Measurements from ENCODE around the gene HDAC8.
"Not testable (repeated sequence)": the region's sequence is repeated elsewhere in the genome, so short reads cannot be mapped to it uniquely, and the experiment has no call there.

HDAC8 gene

DNA sequence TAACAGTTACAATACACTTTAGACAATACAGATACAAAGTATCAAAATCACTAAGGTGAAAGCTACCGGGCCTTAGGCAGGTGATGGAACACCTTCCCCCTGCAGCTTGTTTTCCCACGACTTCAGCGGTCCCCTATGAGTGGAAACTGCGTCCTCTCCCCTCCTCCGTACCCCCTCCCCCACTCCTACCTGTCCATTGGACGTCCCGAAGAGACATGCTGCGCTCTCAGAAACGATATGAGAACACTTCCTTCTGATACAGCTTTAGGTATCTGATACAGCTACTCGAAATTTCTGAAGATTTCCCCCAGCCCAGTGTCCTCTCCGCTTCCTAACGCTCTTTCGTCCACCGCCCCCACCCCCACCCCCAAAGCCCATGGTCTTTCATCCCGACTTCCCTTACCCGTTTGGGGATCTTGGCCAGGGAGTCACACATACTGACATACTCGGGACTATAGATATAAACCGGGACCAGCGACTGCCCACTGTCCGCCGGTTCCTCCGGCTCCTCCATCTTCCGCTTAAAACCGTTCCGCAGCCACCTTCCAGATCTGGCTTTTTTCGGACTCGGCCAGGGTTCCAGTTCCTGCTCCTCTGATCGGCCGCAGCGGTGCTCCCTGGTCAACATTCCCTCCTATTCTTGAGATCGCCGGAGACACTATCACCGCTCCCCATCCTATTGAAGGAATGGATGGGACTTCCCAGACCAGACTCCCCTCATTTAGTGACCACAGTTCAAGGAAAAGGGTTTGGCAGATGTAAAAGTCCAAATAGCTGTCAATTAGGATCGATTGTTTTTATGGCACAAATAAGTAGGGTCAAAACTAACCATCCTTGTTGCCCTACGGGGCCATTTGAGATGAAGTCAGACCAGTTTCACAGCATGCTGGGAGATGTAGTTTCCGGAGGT, at the start of gene HDAC8:
HDAC8 (minus strand) TSS at position 596 of the 910 bp plus-strand sequence; CDS start at position 514, 82 bp downstream.
- DNase-seq (ENCODE audit: low read depth in 4 of 4, low spot score in 1 of 4) = peak in 2 of 4 experiments; percentile 10 to 13

- DNase-seq (ENCODE audit: low read depth in 4 of 4, low spot score in 1 of 4) = no peak
Observed at GRCh38 chrX:72621625-72622485, 49.2 kb upstream of the HDAC8 start.

DNA sequence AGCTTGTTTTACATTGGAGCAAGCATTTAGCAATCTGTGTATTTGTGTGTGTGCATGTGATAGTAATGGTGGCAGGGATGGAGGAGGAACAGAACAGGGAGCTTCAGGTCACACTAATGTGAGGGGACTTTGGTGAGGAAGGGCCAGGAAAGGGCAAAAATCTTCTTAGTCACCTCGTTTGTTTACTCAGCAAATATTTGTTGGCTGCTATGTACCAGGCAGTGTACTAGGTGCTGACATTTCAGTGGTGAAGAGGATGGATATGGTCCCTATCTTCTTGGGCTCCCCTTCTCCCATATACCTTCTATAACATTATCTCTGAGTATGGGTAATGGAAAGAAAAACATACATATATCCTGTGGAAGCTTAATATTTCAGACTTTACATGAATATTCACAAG, 48.5 kb upstream of the HDAC8 start:
- DNase-seq (ENCODE audit: low read depth in 4 of 4, low spot score in 1 of 4) = no peak

GRCh38 chrX:72620550-72621145, 48.0 kb upstream of the HDAC8 start:
- peak in 2 of 4 experiments; percentile 4 to 15 for DNase-seq (ENCODE audit: low read depth in 4 of 4, low spot score in 1 of 4)

DNA sequence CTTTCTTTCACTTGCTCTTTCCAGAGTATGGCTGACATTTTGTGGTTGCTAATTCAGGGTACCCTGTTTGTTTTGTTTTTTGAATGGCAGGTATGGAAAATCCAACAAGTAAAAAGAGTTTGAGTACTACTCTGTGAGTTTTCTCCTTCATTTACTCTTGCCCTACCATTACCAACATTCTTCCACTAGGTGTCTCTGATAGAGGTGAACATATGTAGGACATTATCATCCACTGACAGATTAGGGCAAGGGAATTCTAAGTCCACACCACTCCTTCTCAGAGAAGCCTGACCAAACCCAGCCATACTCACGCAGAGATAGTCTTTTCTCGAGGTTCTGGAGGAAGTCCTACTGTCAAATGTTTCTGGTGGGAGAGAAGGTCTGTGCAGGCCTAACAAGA, 36.7 kb upstream of the HDAC8 start:
- no peak for DNase-seq (ENCODE audit: low read depth in 4 of 4, low spot score in 1 of 4)

GRCh38 chrX:72604705-72605104, 32.1 kb upstream of the HDAC8 start:
- no peak for DNase-seq (ENCODE audit: low read depth in 4 of 4, low spot score in 1 of 4)

- DNase-seq (ENCODE audit: low read depth in 4 of 4, low spot score in 1 of 4) = no peak
Observed at GRCh38 chrX:72604112-72604511, 31.5 kb upstream of the HDAC8 start.

DNA sequence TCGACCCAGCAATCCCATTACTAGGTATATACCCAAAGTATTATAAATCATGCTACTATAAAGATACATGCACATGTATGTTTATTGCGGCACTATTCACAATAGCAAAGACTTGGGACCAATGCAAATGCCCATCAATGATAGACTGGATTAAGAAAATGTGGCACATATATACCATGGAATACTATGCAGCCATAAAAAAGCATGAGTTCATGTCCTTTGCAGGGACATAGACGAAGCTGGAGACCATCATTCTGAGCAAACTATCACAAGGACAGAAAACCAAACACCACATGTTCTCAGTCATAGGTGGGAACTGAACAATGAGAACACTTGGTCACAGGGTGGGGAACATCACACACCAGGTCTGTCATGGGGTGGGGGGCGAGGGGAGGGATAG, 18.4 kb upstream of the HDAC8 start:
- not testable (repeated sequence) for DNase-seq (ENCODE audit: low read depth in 4 of 4, low spot score in 1 of 4)

DNA sequence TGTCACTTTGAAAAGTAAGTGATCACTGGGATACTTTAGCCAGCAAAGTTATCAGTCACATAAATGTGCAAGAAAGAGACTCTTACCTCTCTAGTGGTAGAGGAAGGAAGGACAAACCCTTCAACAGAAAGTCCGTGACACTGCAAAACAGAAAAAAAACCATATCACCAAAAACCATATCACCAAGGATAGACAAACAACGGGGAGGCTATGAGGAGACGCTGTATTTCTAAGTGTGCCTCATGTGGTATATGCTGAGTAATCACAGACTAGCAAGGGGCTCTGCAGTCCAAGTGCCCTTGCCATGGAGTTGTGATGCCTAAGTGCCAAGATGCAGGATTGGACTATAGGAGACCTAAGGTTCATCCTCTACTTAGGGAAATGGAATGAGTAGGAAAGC, 11.5 kb upstream of the HDAC8 start:
- no peak for DNase-seq (ENCODE audit: low read depth in 4 of 4, low spot score in 1 of 4)

DNA sequence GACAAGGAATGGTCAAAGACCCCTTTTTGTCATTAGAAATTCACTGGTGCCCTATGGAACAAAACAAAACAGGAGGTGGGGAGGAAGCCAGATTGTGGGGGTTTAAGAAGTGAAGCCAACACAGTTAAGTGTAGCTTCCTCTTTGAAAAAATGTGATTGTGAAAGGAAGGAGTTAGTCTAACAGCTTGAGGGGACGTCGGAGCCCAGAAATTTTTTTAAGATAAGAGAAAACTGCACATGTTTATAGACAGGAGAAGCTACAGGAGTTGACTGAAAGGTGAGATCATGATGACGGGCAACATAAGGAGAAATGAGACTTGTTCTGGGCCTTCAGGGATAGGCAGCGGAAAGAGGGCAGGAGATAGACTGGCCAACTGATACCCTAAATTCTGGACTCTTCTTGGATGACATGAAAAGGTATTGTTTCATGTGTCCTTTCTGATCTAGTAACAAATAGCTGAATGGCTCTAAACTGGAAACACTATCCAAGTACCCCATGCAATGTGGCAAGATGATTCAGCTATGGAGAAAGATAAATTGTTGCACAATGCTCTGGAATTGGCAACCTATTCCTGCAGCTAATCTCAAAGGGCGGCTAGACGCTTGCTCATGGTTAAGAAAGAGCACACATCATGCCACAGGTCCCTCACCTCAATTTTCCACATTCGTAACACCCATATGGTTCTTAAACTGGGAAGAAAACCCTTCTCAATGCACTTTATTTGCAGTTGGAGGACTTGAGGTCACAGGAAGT, 3.7 kb upstream of the HDAC8 start:
- no peak for DNase-seq (ENCODE audit: low read depth in 4 of 4, low spot score in 1 of 4)

DNA sequence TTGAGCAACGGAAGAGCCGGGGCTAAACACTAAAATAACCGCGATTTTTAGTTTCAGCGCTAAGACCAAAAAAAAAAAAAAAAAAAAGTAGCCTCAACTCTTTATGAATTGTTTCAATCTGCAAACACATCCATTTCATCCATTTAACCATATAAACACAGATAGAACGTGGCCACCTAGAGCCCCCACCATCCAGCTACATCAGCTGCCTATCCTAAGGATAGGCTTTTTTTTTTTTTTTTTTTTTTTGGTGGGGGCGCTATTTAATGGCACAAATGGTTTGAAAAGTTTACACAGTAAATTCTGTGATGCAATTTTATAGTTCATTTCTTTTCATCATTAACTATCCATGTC, 492 bp upstream of the HDAC8 start:
- DNase-seq (ENCODE audit: low read depth in 4 of 4, low spot score in 1 of 4) = no peak

DNA sequence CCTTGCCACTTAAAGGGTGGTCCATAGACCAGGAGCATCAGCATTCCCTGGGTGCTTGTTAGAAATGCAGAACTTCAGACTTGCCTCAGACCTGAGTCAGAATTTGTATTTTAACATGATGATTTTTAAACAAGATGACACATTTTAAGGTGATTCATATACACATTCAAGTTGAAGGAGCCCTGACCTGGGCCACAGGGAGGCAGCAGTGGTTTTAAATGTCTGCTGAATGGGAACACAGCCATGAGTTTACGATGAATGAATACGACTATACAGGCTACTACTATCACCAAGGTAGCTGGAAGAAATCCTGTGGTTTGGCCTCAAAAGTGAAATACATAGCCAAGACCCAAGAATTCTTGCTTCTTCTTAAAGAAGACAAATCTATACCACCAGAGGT, 2.9 kb downstream of the HDAC8 start:
- DNase-seq (ENCODE audit: low read depth in 4 of 4, low spot score in 1 of 4) = no peak

- DNase-seq (ENCODE audit: low read depth in 4 of 4, low spot score in 1 of 4) = no peak
Observed at GRCh38 chrX:72568406-72569092, 4.1 kb downstream of the HDAC8 start.

- no peak for DNase-seq (ENCODE audit: low read depth in 4 of 4, low spot score in 1 of 4)
Observed at GRCh38 chrX:72566448-72566847, 6.2 kb downstream of the HDAC8 start.

DNA sequence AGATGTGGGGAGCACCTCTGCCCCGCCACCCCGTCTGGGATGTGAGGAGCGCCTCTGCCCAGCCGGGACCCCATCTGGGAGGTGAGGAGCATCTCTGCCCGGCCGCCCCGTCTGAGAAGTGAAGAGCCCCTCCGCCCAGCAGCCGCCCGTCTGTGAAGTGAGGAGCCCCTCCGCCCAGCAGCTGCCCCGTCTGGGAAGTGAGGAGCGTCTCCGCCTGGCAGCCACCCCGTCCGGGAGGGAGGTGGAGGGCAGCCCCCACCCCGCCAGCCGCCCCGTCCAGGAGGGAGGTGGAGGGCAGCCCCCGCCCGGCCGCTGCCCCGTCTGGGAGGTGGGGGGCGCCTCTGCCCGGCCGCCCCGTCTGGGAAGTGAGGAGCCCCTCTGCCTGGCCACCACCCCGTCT, 13.0 kb downstream of the HDAC8 start:
- DNase-seq (ENCODE audit: low read depth in 4 of 4, low spot score in 1 of 4) = not testable (repeated sequence)

- DNase-seq (ENCODE audit: low read depth in 4 of 4, low spot score in 1 of 4) = no peak
Observed at GRCh38 chrX:72554448-72555140, 18.0 kb downstream of the HDAC8 start.

DNA sequence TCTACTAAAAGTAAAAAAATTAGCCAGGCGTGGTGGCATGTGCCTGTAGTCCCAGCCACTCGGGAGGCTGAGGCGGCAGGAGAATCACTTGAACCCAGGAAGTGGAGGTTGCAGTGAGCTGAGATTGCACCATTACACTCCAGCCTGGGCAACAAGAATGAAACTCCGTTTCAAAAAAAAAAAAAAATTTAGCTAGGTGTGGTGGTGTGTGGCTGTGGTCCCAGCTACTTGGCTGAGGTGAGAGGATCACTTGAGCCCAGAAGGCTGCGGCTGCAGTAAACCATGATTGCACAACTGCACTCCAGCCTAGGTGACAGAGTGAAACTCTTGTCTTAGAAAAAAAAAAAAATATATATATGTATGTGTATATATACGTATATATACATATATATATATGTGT, 20.2 kb downstream of the HDAC8 start:
- DNase-seq (ENCODE audit: low read depth in 4 of 4, low spot score in 1 of 4) = not testable (repeated sequence)

GRCh38 chrX:72545990-72546389, 26.7 kb downstream of the HDAC8 start:
- DNase-seq (ENCODE audit: low read depth in 4 of 4, low spot score in 1 of 4) = no peak

- no peak for DNase-seq (ENCODE audit: low read depth in 4 of 4, low spot score in 1 of 4)
Observed at GRCh38 chrX:72540318-72540717, 32.3 kb downstream of the HDAC8 start.

DNA sequence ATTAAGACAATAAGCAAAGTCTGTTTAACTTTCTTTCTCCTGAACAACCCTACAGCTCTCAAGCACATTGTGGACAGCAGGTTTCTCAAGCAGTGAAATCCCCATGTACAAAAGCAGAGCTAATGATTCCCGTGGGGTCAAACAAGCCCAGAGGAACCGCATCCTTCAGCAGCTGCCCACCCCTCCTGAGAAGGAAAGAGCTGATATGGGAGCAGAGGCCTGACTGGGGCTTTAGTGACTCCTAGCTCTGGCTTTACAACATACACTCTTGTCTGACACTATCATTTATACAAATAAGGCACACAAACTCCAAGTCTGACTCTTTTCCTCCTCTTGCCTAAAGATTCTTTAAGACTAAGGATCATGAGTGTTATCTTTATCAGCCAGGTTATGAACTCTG, 32.8 kb downstream of the HDAC8 start:
- DNase-seq (ENCODE audit: low read depth in 4 of 4, low spot score in 1 of 4) = no peak

All from stimulated activated CD4-positive, alpha-beta T cell treated with anti-CD3 and anti-CD28 coated beads, Interleukin-1b, Interleukin-23, amount 100 ng/mL, for 24 hours (primary cell).